GM19438 (cell line): ENCODE measurements around the gene MXD1.

ENCODE experiments used
- ATAC-seq: cut with Tn5 transposase; IDR thresholded peaks from one replicate; pipeline ENCODE4 v1.9.1; 2021; ENCODE audit warnings: low read depth; ENCODE audit not compliant: unreplicated experiment

Gene MXD1

DNA sequence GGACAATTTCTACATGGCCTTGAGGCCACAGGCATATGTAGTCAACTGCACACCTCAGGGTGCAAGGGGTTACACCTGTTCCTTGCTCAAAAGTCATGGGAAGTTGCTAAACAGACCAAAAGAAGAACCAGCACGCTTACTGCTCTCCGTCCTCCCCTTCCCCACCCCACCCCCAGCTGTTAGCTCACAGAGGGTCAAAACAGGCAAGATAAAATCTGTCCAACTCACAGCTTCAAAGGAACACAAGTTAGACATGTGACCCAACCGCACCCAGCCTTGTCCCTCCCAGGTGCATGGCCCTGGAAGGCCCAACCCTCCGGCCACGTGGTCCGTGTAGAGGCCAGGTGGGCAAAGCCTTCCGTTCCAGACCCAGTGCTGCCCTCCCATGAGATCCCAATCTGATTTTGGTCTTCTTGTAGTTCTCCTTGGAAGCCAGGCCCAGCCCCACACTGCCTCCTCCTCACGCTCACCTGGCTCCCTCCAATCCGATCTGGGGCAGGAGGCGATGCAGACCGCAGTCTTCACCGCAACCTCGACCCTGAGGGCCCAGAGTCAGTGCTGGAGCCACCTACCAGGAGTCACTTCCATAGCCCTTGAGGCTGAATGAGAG lies 61.0 kb downstream of the MXD1 start:
- ATAC-seq, result no peak

- no peak for ATAC-seq
Measured at GRCh38 chr2:69977186-69977585, 62.3 kb downstream of the MXD1 start.

- no peak for ATAC-seq
Measured at GRCh38 chr2:69977906-69978482, 63.1 kb downstream of the MXD1 start.

DNA sequence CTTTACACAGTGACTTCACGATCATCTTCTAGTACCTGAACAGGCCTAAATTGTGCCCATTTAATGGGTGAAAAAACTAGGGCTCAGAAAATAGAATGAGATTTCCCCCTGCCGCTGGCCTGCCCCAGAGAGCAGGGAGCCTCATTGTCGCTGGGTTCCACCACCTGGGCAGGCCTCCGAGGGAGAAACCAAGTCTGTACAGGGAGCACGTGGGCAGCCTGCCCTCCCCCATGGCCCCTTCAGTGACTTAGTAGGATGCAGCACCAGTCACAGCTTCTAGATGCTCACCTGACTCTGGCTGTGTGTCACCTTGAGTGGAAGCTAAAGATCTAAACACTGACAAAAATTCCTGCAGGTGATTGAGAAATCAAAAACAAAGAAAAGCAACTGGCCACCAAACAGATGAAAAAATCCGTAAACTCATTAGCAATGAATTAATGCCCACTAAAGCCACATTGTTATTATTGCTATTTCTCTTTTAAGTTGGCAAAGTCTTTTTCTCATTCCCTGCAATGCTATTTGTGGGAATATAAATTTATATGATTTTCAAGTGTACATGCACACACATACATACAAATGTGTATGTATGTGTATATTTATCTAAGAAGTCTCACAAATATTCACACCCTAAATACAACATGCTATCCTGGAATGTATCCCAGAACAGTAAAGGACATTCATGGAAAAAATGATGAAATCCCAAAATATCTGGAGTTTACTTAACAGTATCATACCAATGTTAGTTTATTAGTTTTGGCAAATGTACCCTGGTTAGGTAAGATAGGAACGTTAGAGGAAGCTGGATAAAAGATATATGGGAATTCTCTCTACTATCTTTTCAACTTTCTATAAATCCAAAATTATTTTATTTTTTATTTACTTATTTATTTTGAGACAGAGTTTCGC lies 65.2 kb downstream of the MXD1 start:
- no peak for ATAC-seq

DNA sequence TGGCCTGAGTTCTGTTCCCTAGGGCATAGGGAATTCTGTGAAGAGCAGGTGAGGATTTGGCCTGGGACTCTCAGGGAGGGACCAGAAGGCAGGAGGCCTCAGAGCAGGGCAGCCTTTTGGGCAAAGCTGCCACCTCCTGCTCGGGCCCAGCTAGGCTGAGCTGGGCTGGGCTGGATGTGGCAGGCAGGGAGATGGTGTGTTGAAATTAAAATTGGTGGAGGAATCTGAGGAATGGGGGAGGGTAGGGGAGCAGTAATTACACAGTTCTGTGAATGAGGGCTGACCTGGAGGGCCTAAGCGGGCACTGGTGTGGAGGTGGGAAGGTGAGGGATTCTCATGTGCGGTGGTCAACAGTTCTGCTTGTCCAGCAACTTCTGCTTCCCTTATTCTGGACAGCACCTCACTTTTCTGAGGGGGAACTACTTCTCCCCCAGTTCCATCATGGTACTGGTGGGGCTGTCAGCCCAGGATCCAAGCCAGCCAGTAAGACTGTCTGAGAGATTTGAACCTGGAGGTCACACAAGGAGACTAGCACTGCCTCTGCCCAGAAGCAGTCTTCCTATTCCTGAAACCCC lies 68.6 kb downstream of the MXD1 start:
- ATAC-seq, result no peak

DNA sequence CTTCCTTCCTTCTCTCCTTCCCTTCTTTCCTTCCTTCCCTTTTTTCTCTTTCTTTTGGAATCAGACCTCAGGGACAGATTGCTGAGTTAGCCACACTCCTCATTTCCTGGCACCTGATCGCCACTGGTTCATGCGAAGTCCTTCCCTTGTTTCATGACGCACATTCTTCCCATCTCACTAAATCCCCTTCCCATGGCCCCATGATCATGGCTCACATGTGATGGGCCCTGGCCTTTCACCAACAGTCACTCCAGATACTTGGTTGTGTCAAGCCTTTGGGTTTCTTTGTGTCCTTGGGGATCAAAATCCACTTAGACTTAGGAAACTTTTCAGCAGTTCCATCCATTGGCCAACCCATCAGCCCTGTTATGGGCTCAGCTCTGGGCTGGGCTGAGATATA lies 70.3 kb downstream of the MXD1 start:
- ATAC-seq, result no peak

DNA sequence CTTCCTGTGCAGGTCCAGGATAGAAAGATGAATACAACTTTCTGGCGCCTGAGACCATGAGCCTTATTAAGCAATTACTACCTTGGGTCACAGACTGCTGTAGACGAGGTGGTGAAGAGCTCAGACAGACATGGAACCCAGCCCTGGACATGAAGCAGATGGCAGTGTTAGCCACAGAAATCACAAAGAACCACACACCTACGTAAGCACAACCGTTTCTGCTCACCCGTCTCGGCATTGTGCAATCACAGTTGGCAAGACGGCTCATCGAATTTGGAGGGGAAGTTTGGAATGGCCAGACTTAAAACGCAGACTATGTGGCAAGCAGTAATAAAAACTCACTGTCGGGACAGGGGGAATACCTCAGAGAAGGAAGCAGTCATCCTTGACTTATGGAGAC lies 70.8 kb downstream of the MXD1 start:
- ATAC-seq, result no peak

- ATAC-seq, result no peak
Measured at GRCh38 chr2:69986691-69987090, 71.8 kb downstream of the MXD1 start.

DNA sequence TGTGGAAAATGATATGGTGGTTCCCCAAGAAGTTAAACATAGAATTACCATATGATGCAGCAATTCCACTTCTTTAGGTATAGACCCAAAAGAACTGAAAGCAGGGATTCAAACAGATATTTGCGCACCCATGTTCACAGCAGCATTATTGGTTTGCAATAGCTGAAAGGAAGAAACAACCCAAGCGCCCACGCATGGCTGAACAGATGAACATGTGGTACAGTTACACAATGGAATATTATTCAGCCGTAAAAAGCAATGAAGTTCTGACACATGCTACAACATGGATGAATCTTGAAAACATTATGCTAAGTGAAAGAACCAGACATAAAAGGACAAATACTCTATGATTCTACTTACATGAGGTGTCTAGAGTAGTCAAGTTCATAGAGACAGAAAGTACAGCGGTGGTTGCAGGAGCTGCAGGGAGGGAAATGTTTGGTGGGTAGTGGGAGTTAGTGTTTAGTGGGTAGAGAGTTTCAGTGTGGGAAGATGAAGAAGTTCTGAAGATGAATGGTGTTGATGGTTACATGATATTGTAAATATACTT lies 73.3 kb downstream of the MXD1 start:
- ATAC-seq, result no peak

DNA sequence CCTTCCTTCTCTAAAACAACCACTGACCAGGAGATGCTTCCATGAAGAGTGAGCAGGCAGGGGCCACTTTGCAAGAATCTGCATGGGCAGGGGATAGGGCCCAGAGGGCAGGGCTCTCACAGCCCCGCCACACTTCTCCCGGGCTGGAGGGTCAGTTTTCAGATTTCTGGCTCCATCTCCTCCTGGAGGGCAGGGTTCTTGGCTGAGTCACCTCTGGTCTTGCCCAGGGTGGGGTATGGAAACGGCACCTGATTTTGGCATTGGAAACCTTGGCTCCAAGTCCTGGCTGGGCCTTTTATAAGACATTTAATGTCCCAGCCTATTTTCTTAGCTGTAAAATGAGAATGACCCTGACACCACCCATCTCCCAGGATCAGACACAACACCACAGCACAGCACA lies 74.1 kb downstream of the MXD1 start:
- ATAC-seq, result no peak

DNA sequence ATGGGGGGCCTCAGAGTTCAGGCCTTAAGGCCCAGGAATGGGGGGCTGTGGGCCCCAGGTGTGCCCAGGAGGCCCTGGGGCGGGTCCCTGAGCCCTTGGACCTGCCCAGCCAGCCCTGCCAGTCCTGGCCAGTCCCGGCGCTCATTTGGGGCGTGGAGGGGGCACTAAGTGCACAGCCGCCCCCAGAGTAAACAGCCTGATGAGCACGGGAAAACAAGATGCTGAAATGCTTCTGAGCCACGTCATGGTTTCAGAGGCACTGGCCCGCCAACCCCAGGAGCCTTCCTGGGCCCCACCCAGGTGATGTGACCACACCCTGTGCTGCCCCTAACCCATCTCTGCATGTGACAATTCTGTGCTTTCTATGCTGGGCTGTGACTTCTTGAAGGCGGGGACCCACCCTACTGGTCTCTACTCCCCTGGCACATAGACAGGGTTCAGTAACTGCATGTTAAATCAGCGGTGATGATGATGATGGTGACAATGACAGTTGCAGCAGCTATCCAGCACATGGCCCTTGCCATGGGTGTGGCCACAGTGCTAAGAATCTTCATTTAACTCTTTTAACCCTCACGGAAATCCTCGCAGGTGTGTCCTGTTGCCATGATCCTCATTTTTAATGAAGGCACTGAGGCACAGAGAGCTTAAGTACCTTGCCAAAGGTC lies 74.7 kb downstream of the MXD1 start:
- ATAC-seq, result no peak
